22Rv1 (cell line): ENCODE data around the gene INO80.

ENCODE experiments used
- ZFX ChIP-seq: fragments of 450-650 bp; IDR thresholded peaks from 2 replicates; pipeline ENCODE4 v1.6.1; 2017; ENCODE audit warnings: antibody characterized with exemption, borderline replicate concordance
- TF ChIP-seq, protein P1 (sequence below): fragments of 450-650 bp; IDR thresholded peaks from 2 replicates; pipeline ENCODE4 v1.5.1; 2017; ENCODE audit warnings: mild to moderate bottlenecking

DNA sequence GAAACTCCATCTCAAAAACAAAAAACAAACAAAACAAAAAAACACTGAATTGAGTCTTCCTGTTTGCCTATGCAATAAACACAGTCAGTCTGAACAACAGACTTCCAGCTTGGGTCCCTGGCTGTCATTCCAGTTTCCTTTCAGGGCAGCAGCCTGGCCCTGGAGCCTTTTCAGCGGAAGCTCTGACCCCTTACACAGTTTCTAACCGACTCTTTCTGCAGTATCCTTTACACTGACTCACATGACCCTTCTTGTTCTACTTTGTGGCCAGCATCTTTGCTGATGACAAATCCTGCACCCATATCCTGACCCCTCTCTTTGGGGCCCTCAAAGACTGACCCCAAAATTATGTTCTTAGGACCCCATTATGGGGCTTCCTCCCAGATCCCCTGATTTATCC is 38.3 kb upstream of the INO80 start:
- TF ChIP-seq, protein P1, sequence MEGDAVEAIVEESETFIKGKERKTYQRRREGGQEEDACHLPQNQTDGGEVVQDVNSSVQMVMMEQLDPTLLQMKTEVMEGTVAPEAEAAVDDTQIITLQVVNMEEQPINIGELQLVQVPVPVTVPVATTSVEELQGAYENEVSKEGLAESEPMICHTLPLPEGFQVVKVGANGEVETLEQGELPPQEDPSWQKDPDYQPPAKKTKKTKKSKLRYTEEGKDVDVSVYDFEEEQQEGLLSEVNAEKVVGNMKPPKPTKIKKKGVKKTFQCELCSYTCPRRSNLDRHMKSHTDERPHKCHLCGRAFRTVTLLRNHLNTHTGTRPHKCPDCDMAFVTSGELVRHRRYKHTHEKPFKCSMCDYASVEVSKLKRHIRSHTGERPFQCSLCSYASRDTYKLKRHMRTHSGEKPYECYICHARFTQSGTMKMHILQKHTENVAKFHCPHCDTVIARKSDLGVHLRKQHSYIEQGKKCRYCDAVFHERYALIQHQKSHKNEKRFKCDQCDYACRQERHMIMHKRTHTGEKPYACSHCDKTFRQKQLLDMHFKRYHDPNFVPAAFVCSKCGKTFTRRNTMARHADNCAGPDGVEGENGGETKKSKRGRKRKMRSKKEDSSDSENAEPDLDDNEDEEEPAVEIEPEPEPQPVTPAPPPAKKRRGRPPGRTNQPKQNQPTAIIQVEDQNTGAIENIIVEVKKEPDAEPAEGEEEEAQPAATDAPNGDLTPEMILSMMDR: no peak
- no peak for TF ChIP-seq ZFX
